ENCODE results near the gene HIRIP3. TPM values are rescaled to one million over a fixed set of nuclear protein-coding genes. Genes with fewer than 3 reads are reported as not detected.
A peak's percentile ranks its signal among the peaks of the same experiment; 100 is the strongest.

The HIRIP3 gene
- total and polyA plus RNA-seq, 8 donors, result 1.8 to 14.8 (median 11.3) TPM

GRCh38 chr16:30033270-30033669, 37.9 kb upstream of the HIRIP3 start:
- H3K36me3 ChIP-seq, result no peaks in the 10 kb centered on the region
- H3K27ac ChIP-seq, result no peak overlapping the region
- 59 to 81% (median 71%) methylated on average over 7 of the region's 7 CpGs for WGBS, 5 donors
- H3K9me3 ChIP-seq, result no peaks in the 10 kb centered on the region
- DNase-seq, result no peak
- TF ChIP-seq POLR2AphosphoS5 (IDR thresholded peaks at IDR 0.05) (no peak), EP300 (IDR thresholded peaks at IDR 0.05) (no peak), POLR2A (IDR thresholded peaks at IDR 0.05) (no peak), CTCF (IDR thresholded peaks at IDR 0.05) (no peak)
- intact Hi-C loops (cut with DNase I; ENCODE audit: low total_unique reads), result no loop called here
- H3K4me1 ChIP-seq, result peaks cover 7 to 12% (median 9%) of the 10 kb centered on the region in 4 donors
- H3K4me3 ChIP-seq, result no peak overlapping the region
- H3K27me3 ChIP-seq, result peaks cover 15 to 87% (median 65%) of the 10 kb centered on the region in 3 donors

- DNase-seq, result peak; percentile 48 to 82
- H3K9me3 ChIP-seq, result no peaks in the 10 kb centered on the region
- no peak overlapping the region for H3K4me3 ChIP-seq
- TF ChIP-seq CTCF (IDR thresholded peaks at IDR 0.05) (peak in 4 of 7 experiments; percentile 33 to 63 (median 48)), POLR2A (IDR thresholded peaks at IDR 0.05) (no peak)
- WGBS, 5 donors, result 24 to 36% (median 26%) methylated on average over 10 to 12 of the region's 12 CpGs
- H3K27me3 ChIP-seq, result peaks cover 19 to 97% (median 70%) of the 10 kb centered on the region in 3 donors
- peaks cover 7 to 12% (median 9%) of the 10 kb centered on the region in 4 donors for H3K4me1 ChIP-seq
- H3K27ac ChIP-seq, result no peak overlapping the region
- no peaks in the 10 kb centered on the region for H3K36me3 ChIP-seq
- intact Hi-C loops (cut with DNase I; ENCODE audit: low total_unique reads), result no loop called here
Observed at GRCh38 chr16:30032083-30032819, 36.8 kb upstream of the HIRIP3 start.

GRCh38 chr16:30031477-30031918, 36.1 kb upstream of the HIRIP3 start:
- peaks cover 21 to 98% (median 70%) of the 10 kb centered on the region in 3 donors for H3K27me3 ChIP-seq
- TF ChIP-seq POLR2A (IDR thresholded peaks at IDR 0.05), result no peak
- no peak for TF ChIP-seq POLR2AphosphoS5 (IDR thresholded peaks at IDR 0.05)
- TF ChIP-seq CTCF (IDR thresholded peaks at IDR 0.05), result no peak
- no peak for TF ChIP-seq EP300 (IDR thresholded peaks at IDR 0.05)

GRCh38 chr16:30030841-30031413, 35.5 kb upstream of the HIRIP3 start, which contains the start of gene TLCD3B:
TLCD3B (minus strand) TSS chr16:30031271; CDS start chr16:30030527, 744 bp downstream.
- H3K9me3 ChIP-seq, result no peaks in the 10 kb centered on the region
- no peaks in the 10 kb centered on the region for H3K36me3 ChIP-seq
- TF ChIP-seq POLR2A (IDR thresholded peaks at IDR 0.05) (no peak), EP300 (IDR thresholded peaks at IDR 0.05) (no peak), CTCF (IDR thresholded peaks at IDR 0.05) (no peak), POLR2AphosphoS5 (IDR thresholded peaks at IDR 0.05) (no peak)
- H3K27me3 ChIP-seq, result peaks cover 24 to 98% (median 70%) of the 10 kb centered on the region in 3 donors
- intact Hi-C loops (cut with DNase I; ENCODE audit: low total_unique reads), result no loop called here
- peak within 1 kb of the TSS; percentile 5 to 26 (median 20) for H3K4me3 ChIP-seq
- WGBS, 5 donors, result 0 to 5% (median 2%) methylated on average over 17 to 27 of the region's 27 CpGs
- no peak within 1 kb of the TSS for H3K27ac ChIP-seq
- peak in 1 of 2 donors; percentile 43 for DNase-seq
- peaks cover 7 to 12% (median 9%) of the 10 kb centered on the region in 4 donors for H3K4me1 ChIP-seq

More at GRCh38 chr16:30031477-30031918, 36.1 kb upstream of the HIRIP3 start:
- intact Hi-C loops (cut with DNase I; ENCODE audit: low total_unique reads), result no loop called here
- Histone ChIP-seq H3K4me1 (peaks cover 7 to 12% (median 9%) of the 10 kb centered on the region in 4 donors), H3K27ac (no peak overlapping the region), H3K9me3 (no peaks in the 10 kb centered on the region), H3K36me3 (no peaks in the 10 kb centered on the region), H3K4me3 (peak overlapping the region in 2 of 4 donors; percentile 5 to 26)
- DNase-seq, result no peak
- WGBS, 5 donors, result 16 to 23% (median 21%) methylated on average over 11 of the region's 11 CpGs

All from stomach (tissue), 9 donors.